Activated naive CD8-positive, alpha-beta T cell treated with anti-CD3 and anti-CD28 coated beads, Interleukin-2, amount 50 U/mL, for 16 hours (primary cell): Measurements from ENCODE around the gene PPP2R5C.
"Not testable (repeated sequence)": the region's sequence is repeated elsewhere in the genome, so short reads cannot be mapped to it uniquely, and the experiment has no call there.

ENCODE experiments used
- DNase-seq: peaks from one replicate; pipeline ENCODE4 v3.0.0-alpha.2; 2020; ENCODE audit warnings: low read depth, low spot score

PPP2R5C gene

GRCh38 chr14:101727611-101728366 lies 33.7 kb upstream of the PPP2R5C start:
- no peak for DNase-seq

GRCh38 chr14:101728367-101728742 lies 33.2 kb upstream of the PPP2R5C start:
- DNase-seq: no peak

GRCh38 chr14:101729382-101729781 lies 32.1 kb upstream of the PPP2R5C start:
- DNase-seq: no peak

GRCh38 chr14:101730157-101730556 lies 31.4 kb upstream of the PPP2R5C start:
- DNase-seq: not testable (repeated sequence)

DNA sequence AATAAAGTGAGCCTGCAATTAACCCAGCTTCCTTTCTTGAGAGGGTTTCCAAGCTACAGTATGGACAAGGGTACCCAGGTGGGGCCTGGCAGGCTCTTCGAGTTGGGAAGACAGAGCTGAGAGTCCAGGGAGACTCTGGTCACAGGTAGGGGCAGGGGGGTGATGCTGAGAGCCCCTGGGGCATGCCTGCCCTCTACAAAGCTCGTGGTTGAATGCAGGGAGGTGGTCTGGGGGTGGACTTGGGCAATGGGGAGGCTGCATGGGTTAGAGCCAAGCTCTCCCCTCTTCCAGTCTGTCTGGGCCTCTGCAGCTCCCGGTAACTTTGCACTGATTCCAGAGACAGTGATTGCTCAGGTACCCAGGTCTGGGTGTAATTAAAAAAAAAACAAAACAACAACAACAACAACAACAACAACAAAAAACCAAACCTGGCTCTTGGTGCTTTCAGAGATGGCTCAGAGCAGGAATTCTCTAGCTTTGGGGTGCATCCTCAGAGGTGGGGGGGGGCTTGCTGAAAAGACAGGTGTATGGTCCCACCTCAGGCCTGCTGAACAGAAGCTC lies 30.8 kb upstream of the PPP2R5C start:
- no peak for DNase-seq

GRCh38 chr14:101731187-101732080 lies 30.1 kb upstream of the PPP2R5C start:
- DNase-seq: peak; percentile 71

GRCh38 chr14:101732118-101732517 lies 29.4 kb upstream of the PPP2R5C start:
- DNase-seq: no peak

DNA sequence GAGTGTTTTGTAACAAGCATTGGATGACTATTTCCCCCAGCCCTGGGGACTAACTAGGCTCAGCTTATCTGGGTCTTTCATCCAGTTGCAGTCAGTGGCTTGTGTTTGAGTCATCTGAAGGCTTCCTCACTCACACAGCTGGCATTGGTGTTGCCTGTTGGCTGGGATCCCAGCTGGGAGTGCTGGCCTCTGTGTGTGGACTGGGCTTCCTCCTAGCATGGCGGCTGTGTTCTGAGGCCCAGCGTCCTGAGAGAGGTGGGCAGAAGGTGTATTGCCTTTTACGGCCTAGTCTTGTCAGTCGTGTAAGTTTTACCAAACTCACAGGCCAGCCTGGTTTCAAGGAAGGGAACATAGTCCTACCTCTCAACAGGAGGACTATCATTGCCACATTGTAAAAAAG lies 28.3 kb upstream of the PPP2R5C start:
- DNase-seq: no peak

DNA sequence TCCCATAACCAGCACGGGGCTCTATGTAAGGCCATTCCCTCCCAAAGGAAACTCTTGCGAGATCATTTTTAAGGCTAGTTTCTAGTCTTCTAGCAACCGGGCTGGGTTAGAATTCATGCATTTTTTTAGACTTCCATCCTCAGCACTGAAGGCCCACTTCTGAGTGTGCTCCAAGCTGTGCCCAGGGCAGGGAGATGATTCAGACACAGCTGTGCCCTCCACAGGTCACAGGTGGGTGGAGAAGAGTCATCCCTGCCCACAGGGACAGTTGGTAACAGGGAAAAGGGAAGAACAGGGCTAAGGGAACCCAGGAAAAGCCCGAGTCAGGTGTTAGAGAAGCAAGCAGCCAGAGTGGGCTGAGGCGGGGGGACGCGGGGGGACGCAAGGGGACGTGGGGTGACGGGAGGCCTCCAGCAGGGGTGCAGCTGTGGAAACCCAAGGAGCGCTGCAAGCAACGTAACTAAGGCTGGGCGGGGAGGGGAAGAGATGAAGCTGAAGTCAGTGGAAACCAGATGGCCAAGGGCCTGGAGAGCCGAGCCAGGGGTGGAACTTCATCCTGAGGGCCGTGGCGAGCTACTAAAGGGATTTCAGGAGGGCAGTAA lies 27.2 kb upstream of the PPP2R5C start:
- no peak for DNase-seq

GRCh38 chr14:101735453-101735852 lies 26.1 kb upstream of the PPP2R5C start:
- DNase-seq: no peak

DNA sequence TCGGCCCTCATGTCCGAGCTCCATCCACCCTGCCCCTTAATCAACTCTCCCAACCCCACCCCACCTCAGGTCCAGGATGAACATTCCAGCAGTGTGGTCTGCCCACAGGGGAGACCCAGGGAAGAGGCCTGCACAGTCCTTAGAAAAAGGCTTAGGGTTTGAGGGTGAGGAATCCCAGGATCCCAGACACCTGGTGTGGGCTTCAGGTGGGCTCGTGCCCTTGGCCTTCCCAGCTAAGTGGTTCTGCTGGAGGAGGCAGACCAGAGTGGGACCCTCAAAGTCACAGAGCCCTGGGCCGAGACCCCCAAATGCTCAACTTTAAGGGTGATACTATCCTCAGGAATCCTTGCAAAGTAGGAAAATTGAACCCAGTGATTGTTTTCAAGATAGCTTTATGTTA lies 25.4 kb upstream of the PPP2R5C start:
- no peak for DNase-seq

DNA sequence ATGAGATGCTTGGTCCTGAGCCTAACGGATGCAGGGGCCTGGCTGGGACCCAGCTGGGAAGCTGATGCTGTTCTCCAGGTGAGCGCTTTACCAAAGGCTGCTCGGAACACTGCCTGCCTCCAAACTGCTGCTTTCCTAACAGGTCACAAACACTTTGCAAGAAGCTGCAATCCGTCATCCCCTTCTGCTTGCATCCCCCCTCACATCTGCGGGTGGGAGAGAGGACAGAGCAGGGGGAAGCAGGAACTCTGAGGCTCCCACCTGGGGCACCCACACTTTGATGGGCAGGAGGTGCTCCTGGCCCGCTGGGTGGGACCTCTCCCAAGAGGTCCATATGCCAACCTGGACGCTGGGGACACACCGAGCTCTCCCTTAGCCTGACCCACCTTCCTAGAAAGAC lies 24.9 kb upstream of the PPP2R5C start:
- no peak for DNase-seq

- DNase-seq: no peak
Measured at GRCh38 chr14:101737414-101738339, 23.8 kb upstream of the PPP2R5C start.

DNA sequence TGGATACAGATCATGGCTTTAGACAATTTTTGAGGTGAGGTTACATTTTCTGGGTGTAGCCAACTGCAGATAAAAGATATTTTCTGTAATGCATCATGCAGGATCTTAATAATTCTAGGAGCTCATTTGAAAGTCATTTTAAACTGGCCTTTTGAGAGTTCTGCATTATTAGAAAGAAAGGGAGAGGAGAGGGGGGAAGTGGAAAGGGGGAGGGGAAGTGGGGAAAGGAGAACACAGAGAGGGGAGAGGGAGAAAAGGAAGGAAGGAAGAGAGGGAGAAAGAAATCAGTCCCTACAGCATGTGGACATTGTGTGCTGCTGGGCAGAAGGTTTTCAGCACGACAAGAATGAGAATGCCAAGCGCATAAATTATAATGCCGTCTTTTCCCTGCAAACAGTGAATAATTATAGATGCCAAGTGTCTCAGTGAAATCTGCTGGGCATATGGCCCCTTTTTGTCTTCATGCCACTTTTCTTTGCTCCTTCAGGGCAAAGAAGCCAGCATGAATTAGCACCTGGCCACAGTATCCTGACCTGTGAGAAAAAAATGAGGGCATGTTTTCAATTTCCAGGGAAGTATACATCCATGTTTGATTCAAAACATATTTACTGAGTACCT lies 22.7 kb upstream of the PPP2R5C start:
- no peak for DNase-seq

DNA sequence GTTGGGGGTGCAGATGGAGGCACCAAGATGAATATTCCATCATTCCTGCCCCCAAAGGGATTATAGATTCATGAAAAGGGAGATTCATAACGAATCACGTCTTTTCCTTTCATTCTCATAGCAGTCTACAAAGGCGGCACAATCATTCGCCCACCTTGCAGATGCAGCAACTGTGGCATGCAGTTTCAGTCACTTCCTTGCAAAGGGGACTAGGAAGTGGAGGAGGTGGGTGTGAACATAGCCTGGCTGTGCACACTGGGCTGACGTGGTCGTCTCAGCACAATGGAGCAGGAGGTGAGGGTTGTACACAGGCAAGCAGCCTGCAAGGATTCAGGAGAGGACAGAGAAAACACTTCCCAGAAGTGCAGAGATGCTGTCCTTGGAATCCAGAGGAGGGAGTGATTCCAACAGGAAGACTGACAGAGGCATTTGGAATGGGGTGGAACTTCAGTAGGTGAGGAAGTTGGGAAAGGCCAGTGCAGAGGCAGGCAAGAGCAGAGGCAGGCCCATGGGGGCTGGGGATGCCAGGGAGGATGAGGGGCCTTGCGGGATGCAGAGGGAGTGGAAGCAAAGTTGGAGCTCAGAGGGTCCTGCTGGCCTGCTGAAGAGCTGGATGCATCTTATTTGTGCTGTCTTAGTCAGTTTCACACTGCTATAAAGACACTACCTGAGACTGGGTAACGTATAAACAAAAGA lies 21.9 kb upstream of the PPP2R5C start:
- no peak for DNase-seq

GRCh38 chr14:101740981-101741380 lies 20.5 kb upstream of the PPP2R5C start:
- no peak for DNase-seq

DNA sequence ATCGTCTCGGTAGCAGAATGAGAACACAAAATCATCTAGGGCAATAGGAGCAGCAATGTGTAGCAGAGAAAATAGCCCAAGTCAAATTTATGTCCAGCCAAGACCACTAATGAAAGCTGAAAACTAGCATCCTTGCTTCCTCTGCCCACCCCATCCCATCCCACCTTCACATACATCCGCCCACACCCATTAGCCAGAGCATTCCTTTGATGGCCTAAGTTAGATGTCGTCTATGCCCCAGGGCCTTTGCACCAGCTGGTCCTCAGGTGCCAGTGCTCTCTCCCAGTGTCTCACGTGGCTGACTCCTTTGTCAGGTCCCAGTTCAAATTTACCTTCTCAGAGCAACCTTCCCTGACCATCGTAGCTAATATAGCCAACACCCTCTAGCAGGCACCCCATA lies 17.8 kb upstream of the PPP2R5C start:
- DNase-seq: no peak

- not testable (repeated sequence) for DNase-seq
Measured at GRCh38 chr14:101744382-101744781, 17.1 kb upstream of the PPP2R5C start.

DNA sequence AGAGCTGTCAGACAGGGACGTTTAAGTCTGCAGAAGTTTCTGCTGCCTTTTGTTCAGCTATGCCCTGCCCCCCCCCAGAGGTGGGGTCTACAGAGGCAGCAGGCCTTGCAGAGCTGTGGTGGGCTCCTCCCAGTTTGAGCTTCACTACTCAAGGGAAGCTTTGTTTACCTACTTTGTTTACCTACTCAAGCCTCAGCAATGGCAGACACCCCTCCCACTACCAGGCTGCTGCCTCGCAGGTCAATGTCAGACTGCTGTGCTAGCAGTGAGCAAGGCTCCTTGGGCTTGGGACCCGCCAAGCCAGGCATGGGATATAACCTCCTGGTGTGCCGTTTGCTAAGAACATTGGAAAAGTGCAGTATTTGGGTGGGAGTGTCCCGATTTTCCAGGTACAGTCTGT lies 11.8 kb upstream of the PPP2R5C start:
- not testable (repeated sequence) for DNase-seq

- no peak for DNase-seq
Measured at GRCh38 chr14:101754893-101755292, 6.6 kb upstream of the PPP2R5C start.
